HFF-Myc (cell line): ENCODE data around the gene PROK1.

ENCODE experiments used
- DNase-seq: peaks from one replicate; pipeline ENCODE4 v3.0.0-alpha.2; 2011; ENCODE audit warnings: low read depth; ENCODE audit errors: extremely low read depth
- H3K4me3 ChIP-seq: replicated peaks from 2 replicates; pipeline ENCODE4 v1.5.1; 2011; ENCODE audit warnings: low read depth, mild to moderate bottlenecking, control low read depth, low read length
- CTCF ChIP-seq: IDR thresholded peaks from 2 replicates; pipeline ENCODE4 v1.5.1; 2012; ENCODE audit warnings: mild to moderate bottlenecking, low read depth, low read length, control low read depth; ENCODE audit errors: missing control alignments

PROK1 gene

GRCh38 chr1:110478886-110479285 is 27.9 kb downstream of the PROK1 start:
- TF ChIP-seq CTCF = no peak
- no peak overlapping the region for H3K4me3 ChIP-seq
- DNase-seq = no peak

- H3K4me3 ChIP-seq = no peak overlapping the region
- TF ChIP-seq CTCF = no peak
- DNase-seq = no peak
Measured at GRCh38 chr1:110480356-110481096, 29.6 kb downstream of the PROK1 start.

GRCh38 chr1:110481968-110482623 is 31.1 kb downstream of the PROK1 start:
- no peak for DNase-seq
- TF ChIP-seq CTCF = no peak
- H3K4me3 ChIP-seq = no peak overlapping the region

GRCh38 chr1:110482662-110483307 is 31.8 kb downstream of the PROK1 start:
- no peak overlapping the region for H3K4me3 ChIP-seq
- DNase-seq = no peak
- TF ChIP-seq CTCF = no peak

GRCh38 chr1:110483308-110483685 is 32.3 kb downstream of the PROK1 start:
- no peak for DNase-seq
- H3K4me3 ChIP-seq = no peak overlapping the region
- TF ChIP-seq CTCF = no peak

GRCh38 chr1:110484801-110485200 is 33.9 kb downstream of the PROK1 start:
- no peak for TF ChIP-seq CTCF
- no peak overlapping the region for H3K4me3 ChIP-seq
- no peak for DNase-seq
